Smooth muscle cell of the pulmonary artery (primary cell): ENCODE data around the gene BOD1. TPM values are rescaled to one million over a fixed set of nuclear protein-coding genes. Genes with fewer than 3 reads are reported as not detected.

Experiments
- total RNA-seq: library from RNA; depleted of rRNA; stranded (reverse); fragments of >200 nt; gene quantifications from 2 replicates; pipeline ENCODE4 v1.2.3, GENCODE V29; 2014

The BOD1 gene
- total RNA-seq = 63.8 and 80.5 TPM in 2 replicates

DNA sequence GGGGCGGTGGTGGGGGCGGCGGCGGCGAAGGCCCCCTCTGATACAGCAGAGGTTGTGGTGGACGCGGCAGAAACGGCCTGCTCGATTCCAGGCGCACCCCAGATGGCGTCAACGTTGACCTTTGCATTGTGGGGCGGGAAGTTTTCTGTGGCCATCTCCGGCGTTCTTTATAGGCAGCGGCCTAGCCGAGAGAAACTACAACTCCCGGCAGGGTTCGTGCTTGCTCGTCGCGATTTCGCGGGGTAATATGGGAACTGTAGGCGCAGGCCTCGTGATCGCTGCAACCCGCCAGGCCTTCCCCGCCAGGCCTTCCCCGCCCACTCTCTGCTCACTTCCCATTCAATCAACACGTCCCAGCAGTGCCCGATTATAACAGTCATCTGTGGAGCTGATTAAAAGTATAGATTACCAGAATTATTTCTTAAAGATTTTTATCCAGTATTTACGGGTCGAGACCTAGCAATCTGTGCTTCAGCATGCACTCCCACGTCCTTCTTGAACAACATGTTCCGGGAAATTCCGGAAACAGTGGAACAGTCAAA, at the start of gene BOD1:
TSS of gene BOD1 (minus strand) at position 74 of the 542 bp plus-strand sequence. CDS start 214 bp downstream, outside the sequence.

